HG02981 (cell line): ENCODE measurements around the gene SHISA4.
"Not testable (repeated sequence)": the region's sequence is repeated elsewhere in the genome, so short reads cannot be mapped to it uniquely, and the experiment has no call there.

ENCODE experiments used
- ATAC-seq: cut with Tn5 transposase; IDR thresholded peaks from one replicate; pipeline ENCODE4 v1.9.1; 2021; ENCODE audit warnings: mild to moderate bottlenecking, moderate library complexity; ENCODE audit not compliant: unreplicated experiment

Gene SHISA4

GRCh38 chr1:201898240-201898894 is 9.7 kb downstream of the SHISA4 start:
- no peak for ATAC-seq

- no peak for ATAC-seq
Measured at GRCh38 chr1:201898992-201899391, 10.3 kb downstream of the SHISA4 start.

- ATAC-seq = no peak
Measured at GRCh38 chr1:201899683-201900429, 11.2 kb downstream of the SHISA4 start.

DNA sequence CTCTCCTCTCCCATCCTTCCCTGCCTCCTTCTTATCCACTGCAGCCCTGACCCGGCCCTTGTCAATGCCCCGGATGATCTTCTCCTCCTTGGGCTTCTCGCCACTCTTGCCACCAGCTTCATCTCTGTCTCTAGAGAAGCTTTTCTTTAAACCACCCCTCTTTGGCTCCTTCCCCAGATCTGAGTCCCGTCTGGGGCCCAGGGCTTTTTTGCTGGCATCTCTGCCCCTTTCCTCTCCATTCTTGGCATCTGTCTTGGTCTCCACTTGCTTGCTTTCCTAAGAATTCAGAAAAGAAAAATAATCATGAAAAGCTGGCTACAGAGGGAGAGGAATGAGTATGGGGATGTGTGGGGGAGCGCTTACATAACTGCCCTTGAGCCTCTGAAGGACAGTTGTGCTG is 11.8 kb downstream of the SHISA4 start:
- ATAC-seq = no peak

DNA sequence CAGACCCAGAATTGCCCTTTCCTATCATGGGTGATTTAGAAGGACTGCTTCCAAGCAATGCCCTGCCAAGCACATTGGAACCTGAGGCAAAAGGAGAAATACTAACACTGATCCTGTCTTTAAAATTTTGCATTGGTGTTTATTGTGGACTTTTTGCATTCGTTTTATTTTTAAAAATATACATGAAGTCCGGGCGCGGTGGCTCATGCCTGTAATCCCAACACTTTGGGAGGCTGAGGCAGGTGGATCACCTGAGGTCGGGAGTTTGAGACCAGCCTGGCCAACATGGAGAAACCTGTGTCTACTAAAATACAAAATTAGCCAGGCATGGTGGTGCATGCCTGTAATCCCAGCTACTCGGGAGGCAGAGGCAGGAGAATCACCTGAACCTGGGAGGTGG is 12.3 kb downstream of the SHISA4 start:
- ATAC-seq = not testable (repeated sequence)

DNA sequence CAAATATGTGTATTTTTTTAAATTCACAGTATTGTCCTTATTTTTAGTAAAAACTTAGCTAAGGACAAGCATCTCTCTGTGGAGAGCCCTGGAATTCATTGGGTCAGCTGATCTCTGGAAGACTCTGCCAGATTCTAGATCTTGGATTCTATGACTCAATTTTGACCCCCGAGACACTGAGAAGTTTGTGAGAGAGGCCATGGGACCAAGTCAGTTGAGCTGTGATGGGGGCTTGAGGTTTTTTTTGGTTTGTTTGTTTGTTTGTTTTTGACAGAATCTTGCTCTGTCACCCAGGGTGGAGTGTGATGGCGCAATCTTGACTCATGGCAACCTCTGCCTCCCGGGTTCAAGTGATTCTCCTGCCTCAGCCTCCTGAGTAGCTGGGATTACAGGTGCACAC is 13.5 kb downstream of the SHISA4 start:
- ATAC-seq = no peak

- ATAC-seq = no peak
Measured at GRCh38 chr1:201903135-201903534, 14.4 kb downstream of the SHISA4 start.

- ATAC-seq = no peak
Measured at GRCh38 chr1:201904579-201904978, 15.9 kb downstream of the SHISA4 start.

- ATAC-seq = no peak
Measured at GRCh38 chr1:201905234-201905890, 16.7 kb downstream of the SHISA4 start.

DNA sequence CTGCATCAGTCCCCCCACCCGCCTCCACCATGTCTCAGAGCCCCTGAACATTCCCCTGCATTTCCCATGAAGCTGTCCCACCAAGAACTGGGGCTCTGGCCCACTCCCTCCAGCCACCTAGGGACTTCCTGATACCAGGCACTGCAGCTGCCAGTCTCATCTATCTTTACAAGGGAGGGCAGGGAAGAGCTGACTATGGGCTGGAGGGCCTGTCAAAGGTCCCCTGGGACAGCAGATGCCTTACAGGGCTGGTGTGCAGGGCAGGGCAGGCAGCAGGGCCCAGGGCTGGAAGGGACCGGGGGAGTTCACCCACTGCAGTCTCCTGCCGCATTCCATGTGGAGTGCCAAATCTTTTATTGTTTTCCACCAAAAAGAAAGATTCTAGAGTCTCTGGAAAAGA is 17.6 kb downstream of the SHISA4 start:
- ATAC-seq = no peak

GRCh38 chr1:201907621-201908020 is 18.9 kb downstream of the SHISA4 start:
- no peak for ATAC-seq

GRCh38 chr1:201911826-201912571 is 23.3 kb downstream of the SHISA4 start:
- ATAC-seq = no peak

GRCh38 chr1:201912832-201913231 is 24.1 kb downstream of the SHISA4 start:
- ATAC-seq = no peak

GRCh38 chr1:201914456-201915235 is 25.9 kb downstream of the SHISA4 start:
- ATAC-seq = no peak

DNA sequence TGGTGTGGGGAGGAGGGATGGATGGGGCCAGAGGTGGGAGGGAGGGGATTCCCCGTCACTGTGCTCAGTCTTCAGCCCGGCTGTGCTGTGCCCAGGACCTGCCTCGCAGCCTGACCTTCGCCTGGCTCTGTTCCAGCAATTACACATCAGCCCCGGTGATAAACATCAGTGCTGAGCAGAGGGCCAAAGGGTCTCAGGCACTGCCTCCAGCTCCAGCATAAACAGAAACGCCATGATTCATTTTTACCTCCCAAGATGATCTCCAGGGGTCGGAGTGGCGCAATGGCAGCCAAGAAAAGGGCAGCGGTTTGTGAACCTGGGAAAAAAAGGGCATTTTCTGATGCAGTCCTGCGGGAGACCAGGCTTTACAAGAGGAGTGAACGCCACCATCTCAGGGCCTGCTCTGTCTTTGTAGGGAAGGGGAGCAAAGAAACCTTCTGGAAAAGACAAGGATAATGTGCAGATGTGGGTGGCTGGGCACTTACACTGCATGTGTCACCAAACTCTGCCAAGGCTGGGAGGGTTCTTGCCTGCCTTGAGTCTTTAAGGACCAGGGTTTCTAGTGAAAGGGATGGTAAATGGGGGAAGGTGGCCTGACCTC is 28.1 kb downstream of the SHISA4 start:
- no peak for ATAC-seq

GRCh38 chr1:201917362-201918033 is 28.8 kb downstream of the SHISA4 start:
- no peak for ATAC-seq

DNA sequence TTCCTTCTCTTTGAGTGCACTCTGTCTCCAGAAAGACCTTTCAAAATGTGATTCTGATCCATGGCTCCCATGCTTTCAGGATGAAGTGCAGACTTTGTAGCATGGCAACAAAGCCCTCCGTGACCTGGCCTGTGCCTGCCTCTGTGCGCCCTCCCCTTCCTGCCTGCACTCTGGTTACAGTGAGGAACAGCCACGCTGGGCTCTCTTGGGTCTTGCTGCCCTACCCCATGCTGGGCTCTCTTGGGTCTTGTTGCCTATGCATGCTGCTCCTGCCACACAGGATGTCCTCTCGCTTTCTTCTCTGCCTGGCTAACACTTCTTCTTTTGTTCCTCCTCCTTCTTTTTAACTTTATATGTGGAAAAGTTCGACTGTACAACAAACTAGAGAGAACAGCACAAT is 29.6 kb downstream of the SHISA4 start:
- no peak for ATAC-seq

GRCh38 chr1:201921952-201922558 is 33.4 kb downstream of the SHISA4 start:
- ATAC-seq = no peak

DNA sequence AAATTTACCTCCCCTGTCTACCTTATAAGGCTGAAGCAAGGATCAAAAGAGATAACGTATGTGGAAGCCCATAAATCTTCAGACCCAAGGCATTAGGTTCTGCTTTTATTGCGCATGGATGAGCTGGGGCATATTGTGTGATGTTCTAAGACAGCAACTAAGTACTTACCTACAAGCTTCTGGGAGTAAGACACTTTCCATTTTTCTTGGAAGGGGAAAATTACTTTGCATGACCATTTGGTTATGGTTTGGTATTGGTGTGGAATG is 36.5 kb downstream of the SHISA4 start:
- no peak for ATAC-seq
